M059J (cell line): ENCODE data around the gene HACD3. TPM values are rescaled to one million over a fixed set of nuclear protein-coding genes. Genes with fewer than 3 reads are reported as not detected.
A peak's percentile ranks its signal among the peaks of the same experiment; 100 is the strongest.
"Not testable (repeated sequence)": the region's sequence is repeated elsewhere in the genome, so short reads cannot be mapped to it uniquely, and the experiment has no call there.

Experiments
- DNase-seq: peaks from one replicate; pipeline ENCODE4 v3.0.0-alpha.2; 2012; ENCODE audit warnings: low read depth
- total RNA-seq: library from RNA; depleted of rRNA; stranded (reverse); fragments of >200 nt; shearing (Covaris generic); gene quantifications from 2 replicates; pipeline ENCODE4 v1.2.3, GENCODE V29; 2014; rRNA removed

HACD3 gene
- total RNA-seq, 1 experiment from 2014 or later: 120 TPM

DNA sequence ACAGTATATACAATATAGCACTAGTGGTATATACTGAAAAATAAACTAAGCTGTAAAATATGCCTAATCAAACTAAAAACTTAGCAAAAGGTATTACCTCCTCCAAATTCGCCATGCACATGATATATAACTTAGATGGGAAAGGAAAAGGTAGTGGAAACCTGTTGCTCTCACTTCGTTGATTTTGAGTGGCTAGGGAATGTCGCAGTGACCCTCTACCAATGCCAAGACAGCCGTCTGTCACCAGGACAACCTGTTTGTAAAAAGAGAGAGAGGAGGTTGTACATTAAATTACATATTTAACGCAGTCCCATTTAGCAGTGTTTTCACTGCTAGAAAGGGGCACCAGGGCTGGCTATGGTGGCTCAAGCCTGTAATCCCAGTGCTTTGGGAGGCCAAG, 69.4 kb downstream of the HACD3 start:
- no peak for DNase-seq

DNA sequence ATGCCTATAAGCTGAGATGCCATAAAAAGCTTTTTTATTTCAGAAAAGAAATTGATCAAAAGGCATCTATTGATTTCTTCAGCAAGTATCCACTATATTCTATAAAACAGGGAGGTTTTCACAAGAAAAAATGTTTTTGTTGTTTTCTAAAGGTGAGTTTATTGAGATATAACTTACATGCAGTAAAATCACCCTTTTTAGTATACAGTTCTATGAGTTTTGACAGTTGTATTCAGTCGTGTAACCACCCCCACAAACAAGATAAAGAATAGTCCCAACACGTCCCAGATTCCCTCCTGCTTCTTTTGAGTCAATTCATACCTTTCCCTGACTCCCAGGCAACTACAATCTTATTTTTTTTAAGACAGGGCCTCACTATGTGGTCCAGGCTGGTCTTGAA, 72.9 kb downstream of the HACD3 start:
- DNase-seq: no peak

DNA sequence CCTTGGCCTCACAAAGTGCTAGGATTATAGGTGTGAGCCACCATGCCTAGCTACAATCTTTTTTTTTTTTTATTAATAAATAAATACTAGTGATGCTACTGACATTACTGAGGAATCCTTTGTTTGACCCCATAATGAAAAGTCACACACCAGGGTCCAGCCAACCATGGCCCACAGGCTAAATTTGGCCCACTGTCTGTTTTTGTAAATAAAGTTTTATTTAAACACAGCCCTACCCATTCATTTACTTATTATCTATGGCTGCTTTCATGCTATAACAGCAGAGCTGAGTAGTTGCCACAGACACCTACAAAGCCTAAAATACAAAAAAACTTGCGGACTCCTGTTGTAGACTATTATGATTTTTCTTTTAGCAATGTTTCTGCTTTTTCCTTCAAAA, 73.3 kb downstream of the HACD3 start:
- DNase-seq: no peak

DNA sequence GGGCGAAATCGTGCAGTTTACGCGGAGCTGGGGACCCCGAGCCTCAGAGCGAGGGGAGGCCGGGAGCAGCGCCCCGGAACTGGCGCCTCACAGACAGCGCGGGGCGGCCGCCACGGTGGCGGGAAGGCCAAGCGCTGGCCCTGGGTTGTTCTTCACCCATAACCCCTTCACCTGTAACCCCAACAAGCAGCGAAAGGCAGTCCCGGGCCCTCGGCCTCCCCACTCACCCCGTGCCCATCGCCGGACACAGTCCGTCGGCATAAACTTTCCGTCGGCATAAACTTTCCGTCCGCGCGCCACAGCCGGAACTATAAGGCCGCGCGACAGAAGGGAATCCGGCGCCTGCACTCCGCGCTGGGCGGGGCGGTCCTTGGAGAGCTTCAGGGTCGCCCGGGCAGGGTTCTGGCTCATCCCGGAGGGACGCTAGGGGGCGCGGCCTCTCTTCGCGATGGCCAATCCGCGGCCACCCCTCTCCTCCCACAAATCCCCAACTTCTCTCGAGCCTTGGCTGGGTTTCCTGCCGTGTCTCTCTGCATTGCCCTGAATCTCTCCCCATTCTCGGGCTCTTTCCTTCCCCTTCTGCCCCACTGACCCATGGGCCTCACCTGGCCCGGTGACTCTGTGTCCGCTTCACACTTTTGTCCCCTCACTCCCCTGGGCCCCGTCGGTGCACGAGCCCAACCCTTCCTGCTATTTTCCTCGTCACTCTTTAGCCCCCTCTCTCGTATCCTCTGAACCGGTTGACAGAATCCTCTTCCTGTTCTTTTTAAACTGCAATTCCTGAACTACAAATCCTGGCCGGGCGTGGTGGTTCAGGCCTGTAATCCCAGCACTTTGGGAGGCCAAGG, 80.8 kb downstream of the HACD3 start, which contains the start of gene INTS14:
Gene INTS14, minus strand, starts transcription at position 261 of the 848 bp plus-strand sequence. CDS start 3,751 bp downstream, outside the sequence.
- peak; percentile 93 for DNase-seq

DNA sequence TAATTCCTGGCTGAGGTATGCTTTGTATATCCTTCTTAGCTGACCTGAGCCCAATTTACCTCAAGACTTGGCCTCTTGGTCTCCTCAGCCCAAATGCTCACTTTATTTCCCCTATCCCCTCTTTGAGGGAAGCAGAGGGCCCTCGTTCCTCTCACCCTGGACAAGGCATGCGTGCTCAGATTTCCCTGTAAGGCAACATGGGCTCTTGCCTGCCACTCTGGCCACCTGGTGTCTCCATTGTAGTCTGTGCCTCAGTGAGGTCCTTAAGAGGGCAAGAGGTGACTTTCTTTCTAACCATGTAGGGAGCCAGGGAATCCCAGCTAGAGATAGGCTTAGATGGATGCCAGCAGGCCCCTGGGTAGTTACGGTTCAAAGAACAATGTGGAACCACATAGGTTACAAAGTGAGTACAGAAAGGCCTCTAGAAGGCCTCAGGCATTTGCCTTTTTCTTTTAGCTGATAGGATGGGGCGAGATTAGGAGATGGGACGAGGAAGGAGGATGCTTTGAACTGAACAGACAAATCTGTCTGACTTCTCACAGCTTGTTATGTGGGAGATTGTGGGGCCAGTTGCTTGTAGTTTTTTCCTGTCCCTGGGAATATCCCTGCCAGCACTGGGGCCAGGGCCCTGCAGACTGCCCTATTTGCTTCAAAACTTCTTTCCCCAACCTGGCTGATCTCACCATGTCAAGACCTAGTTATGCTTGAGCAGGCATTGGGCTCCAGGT, 81.8 kb downstream of the HACD3 start:
- no peak for DNase-seq

DNA sequence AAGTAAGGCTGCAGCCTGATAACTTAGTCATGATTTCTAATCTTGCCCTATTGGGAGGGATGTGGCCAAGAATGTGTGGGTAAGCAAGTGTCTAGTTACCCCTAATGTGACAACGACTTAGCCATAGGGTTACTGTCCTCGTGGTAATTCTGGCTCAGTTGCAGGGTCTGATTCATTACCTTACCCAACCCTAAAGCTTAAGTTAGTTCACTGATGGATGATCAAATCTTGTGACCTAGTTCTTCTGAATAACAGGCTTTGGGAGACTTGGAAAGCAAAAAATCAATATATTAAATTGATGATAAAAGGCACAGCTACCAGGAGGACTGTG, 82.3 kb downstream of the HACD3 start:
- DNase-seq: no peak

DNA sequence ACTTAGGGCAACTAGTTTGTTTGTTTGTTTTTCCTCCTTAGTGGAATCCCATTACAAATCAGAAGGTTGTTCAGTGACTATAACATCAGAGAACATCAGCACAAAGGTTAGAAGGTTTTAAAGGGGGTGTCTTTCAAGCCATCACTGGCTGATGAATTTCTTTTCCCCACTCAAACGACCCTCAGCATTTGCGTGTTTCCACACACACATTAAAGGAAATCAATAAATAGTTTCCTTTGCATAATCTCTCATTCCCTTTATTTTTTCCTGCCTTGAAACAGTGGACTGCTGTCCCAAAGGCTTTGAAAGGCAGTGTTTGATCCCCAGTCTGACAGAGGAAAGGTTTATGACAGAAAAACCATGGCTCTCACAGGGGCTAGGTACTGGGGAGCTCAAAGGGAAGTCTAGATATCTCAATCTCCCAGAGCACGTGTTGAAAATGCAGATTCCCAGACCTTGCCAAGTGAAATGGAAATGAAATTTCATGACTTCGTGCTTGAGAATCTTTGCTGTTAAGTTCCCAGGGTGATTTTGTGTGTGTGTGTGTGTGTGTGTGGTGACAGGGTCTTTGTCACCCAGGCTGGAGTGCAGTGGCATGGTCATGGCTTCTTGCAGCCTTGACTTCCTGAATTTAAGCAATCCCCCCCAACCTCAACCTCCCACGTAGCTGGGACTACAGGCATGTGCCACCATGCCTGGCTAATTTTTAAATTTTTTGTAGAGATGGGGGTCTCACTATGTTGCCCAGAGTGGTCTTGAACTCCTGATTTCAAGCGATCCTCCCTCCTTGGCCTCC, 82.9 kb downstream of the HACD3 start:
- DNase-seq: no peak

DNA sequence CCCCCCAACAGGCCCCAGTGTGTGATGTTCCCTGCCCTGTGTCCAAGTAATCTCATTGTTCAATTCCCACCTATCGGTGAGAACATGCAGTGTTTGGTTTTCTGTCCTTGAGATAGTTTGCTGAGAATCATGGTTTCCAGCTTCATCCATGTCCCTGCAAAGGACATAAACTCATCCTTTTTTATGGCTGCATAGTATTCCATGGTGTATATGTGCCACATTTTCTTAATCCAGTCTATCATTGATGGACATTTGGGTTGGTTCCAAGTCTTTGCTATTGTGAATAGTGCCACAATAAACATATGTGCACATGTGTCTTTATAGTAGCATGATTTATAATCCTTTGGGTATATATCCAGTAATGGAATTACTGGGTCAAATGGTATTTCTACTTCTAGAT, 85.6 kb downstream of the HACD3 start:
- DNase-seq: not testable (repeated sequence)

DNA sequence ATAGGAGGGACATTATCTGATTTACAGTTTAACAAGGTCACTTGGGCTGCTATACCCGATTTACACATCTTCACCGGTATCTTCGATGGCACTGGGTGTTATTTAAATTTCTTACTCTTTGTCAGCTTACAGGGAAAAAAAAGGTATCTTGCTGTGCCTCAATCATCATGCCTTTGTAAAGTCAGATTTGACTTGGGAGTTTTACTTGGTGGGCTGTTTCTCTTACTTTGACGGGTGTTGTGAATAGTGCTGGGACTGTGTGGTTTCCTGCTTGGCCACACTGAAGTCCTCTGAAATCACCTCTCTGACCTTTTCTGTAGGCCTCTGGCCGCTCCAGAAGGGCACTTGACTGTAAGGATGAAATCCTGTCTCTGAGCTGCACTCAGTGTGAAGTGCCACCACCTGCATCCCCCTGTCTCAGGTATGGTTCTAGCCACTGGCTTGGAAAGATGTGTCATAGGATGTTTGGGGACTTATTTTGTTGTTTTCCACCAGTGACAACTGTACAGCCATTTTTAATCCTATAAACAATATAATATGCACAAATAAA, 88.4 kb downstream of the HACD3 start:
- DNase-seq: no peak

DNA sequence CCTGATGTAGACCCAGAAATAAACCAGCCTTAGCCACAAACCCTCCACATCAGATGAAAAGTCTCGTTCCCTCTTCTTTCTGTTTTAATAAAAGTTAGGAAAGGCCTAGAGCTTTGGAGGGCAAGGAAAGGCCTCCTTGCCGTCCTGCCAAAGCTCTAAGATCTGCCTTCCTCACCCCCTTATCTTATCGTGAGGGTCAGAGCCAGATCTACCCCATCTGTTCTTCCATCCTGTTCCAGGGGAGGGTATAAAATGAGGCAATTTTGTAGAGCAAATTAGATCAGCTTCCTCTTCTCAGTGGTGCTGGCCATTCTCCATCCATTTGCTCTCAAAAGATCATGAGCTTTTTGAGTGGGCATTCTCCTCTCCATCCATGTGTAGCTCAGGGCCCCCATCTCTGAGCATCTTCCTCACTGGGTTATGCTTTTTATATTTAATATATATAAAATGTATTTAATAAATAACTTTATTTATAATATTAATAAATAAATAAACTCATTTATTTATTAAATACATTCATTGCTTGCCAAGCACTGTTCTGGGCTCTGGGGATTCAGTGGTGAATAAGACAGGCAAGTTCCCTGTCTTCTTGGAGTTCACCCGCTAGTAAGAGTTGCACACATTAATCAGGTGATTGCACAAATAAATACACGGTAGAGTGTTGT, 89.5 kb downstream of the HACD3 start:
- no peak for DNase-seq

DNA sequence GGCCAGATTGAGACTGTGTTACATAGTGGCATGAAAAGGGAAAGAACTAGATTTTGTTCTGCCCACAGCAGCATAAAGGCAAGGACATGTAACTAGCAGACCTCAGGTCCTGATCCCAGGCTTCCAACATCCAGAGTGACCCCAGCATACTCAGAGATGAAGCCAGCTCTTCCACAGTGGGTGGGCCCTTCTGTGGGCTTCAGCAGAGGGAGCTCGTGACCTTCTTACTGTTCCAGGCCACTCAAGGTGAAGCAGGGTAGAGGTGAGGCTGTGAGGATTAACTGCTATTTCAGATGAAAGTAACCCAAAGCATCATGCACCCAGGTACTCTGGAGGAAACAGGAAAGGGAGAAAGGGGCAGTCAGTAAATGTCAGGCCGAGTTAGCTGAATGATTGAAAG, 90.6 kb downstream of the HACD3 start:
- DNase-seq: no peak

DNA sequence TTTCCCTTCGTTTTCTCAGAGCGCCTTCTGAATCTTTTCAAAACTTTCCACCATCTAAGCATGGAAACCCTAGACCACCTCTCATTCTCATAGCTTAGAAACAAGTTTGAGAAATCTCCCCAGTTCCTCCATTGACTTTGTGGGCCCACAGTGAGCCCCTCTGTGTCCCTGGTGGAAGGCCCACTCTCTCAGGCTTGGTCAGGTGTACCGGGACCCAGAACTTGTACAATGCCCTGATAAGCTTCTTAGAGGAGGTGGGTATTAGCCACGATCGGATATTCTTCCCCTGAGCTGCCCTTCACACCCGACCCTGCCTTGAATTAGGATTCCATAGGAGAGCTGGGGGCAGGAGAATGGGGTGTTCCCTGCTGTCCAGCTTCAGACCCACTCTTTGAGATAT, 91.4 kb downstream of the HACD3 start, which contains the start of gene SLC24A1:
Gene SLC24A1, plus strand, starts transcription at position 301 of the 400 bp plus-strand sequence. CDS start 2,143 bp downstream, outside the sequence.
- DNase-seq: no peak

DNA sequence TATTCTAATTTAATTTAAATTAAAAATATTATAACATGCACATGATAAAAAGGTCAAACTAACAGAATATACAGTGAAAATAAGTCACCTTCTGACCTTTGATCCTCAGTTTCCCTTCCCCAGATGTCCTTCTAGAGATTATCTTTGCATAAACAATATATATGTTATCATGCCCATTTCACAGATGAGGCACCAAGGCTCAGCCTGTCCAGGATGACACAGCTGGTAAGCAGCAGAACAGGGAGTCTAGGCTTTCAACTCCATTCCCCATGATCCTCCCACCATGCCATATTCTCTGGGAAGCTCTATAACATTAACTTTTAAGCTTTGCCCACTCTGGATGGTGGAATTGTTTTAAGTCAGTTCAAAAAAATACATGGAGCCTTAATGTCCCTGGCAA, 92.8 kb downstream of the HACD3 start:
- DNase-seq: no peak

DNA sequence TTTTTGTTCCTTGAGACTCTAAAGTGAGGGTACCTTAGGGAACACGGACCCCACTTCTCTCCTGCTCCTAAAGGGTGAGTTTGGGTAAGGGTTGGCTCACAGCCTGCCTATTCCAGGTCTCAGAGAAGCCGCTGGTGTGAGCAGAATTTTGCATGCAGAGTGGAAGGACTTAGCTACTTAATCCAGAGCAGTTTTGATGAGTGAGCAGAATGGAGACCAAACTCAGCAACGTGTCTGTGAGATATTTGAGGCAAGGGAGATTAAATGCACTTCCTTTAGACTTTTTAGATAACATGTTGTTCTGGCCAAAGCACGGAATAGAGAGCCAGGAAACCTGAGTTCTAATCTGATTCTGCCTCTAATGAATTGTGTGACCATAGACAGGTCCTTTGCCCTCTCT, 96.6 kb downstream of the HACD3 start:
- DNase-seq: no peak

Other genes with a start within 250 kb of the HACD3 start
- gene PARP16, start 243.6 kb upstream of the HACD3 start, total RNA-seq: 7.1 and 14.8 TPM in 2 replicates
- gene RNU5A-1, start 234.4 kb upstream of the HACD3 start, total RNA-seq: not detected in 2 replicates
- gene RNU5B-1, start 225.8 kb upstream of the HACD3 start, total RNA-seq: not detected in 2 replicates
- not detected in 2 replicates for gene IGDCC3, start 152.5 kb upstream of the HACD3 start, total RNA-seq
- gene IGDCC4, start 107.5 kb upstream of the HACD3 start, total RNA-seq: 0.10 and 0.15 TPM in 2 replicates
- gene DPP8, start 12.8 kb upstream of the HACD3 start, total RNA-seq: 16.4 and 29.2 TPM in 2 replicates
- 35.9 and 55.3 TPM in 2 replicates for gene INTS14, start 80.7 kb downstream of the HACD3 start, total RNA-seq
- gene SLC24A1, start 91.5 kb downstream of the HACD3 start, total RNA-seq: 2.1 and 2.9 TPM in 2 replicates